Endothelial cell (in vitro differentiated cells): ENCODE data around the gene SMIM41. TPM values are rescaled to one million over a fixed set of nuclear protein-coding genes. Genes with fewer than 3 reads are reported as not detected.

Experiments used
- DNase-seq: peaks from one replicate; pipeline ENCODE4 v3.0.0; 2021; ENCODE audit warnings: low spot score
- H3K27ac Mint-ChIP-seq: one replicate; pipeline ENCODE4 v1.8.0; 2021; ENCODE audit warnings: mixed read lengths, inconsistent platforms; ENCODE audit not compliant: unreplicated experiment
- H3K27me3 Mint-ChIP-seq: one replicate; pipeline ENCODE4 v1.8.0; 2021; ENCODE audit warnings: mild to moderate bottlenecking, moderate library complexity, mixed read lengths, inconsistent platforms; ENCODE audit not compliant: unreplicated experiment
- H3K36me3 Mint-ChIP-seq: one replicate; pipeline ENCODE4 v1.8.0; 2021; ENCODE audit warnings: mild to moderate bottlenecking, low read depth, mixed read lengths, inconsistent platforms; ENCODE audit not compliant: unreplicated experiment
- H3K4me1 Mint-ChIP-seq: one replicate; pipeline ENCODE4 v1.8.0; 2021; ENCODE audit warnings: mild to moderate bottlenecking, mixed read lengths, inconsistent platforms; ENCODE audit not compliant: unreplicated experiment
- H3K4me3 Mint-ChIP-seq: one replicate; pipeline ENCODE4 v1.8.0; 2021; ENCODE audit warnings: mild to moderate bottlenecking, mixed read lengths, inconsistent platforms; ENCODE audit not compliant: unreplicated experiment
- H3K9me3 Mint-ChIP-seq: one replicate; pipeline ENCODE4 v1.8.0; 2021; ENCODE audit warnings: mixed read lengths, inconsistent platforms; ENCODE audit not compliant: unreplicated experiment
- CTCF ChIP-seq: fragments of 200-600 bp; sonication (generic); IDR thresholded peaks from one replicate; pipeline ENCODE4 v1.5.0; 2021; ENCODE audit warnings: antibody characterized with exemption; ENCODE audit not compliant: unreplicated experiment
- total RNA-seq: library from RNA; stranded (reverse); fragmentation: NEBNext Ultra II Directional; extraction: Animal tissue kit (Norgen Biotek cat#: 25700); gene quantifications from one replicate; pipeline ENCODE4 v1.2.1, GENCODE V29; 2021; ENCODE audit not compliant: unreplicated experiment

Gene SMIM41
- total RNA-seq, 1 donor from 2014 or later = not detected

- Mint-ChIP-seq H3K27me3 (no peaks in the 10 kb centered on the region), H3K4me1 (peaks cover 20% of the 10 kb centered on the region), H3K36me3 (no peaks in the 10 kb centered on the region), H3K4me3 (no peak overlapping the region), H3K27ac (peak overlapping the region; percentile 21), H3K9me3 (no peaks in the 10 kb centered on the region)
- DNase-seq = peak; percentile 80
- peak; percentile 98 for TF ChIP-seq CTCF
Observed at GRCh38 chr12:52151837-52152783, 72.6 kb downstream of the SMIM41 start.

GRCh38 chr12:52152905-52153317 lies 73.4 kb downstream of the SMIM41 start:
- no peak overlapping the region for H3K4me3 Mint-ChIP-seq
- TF ChIP-seq CTCF = no peak
- H3K9me3 Mint-ChIP-seq = no peaks in the 10 kb centered on the region

GRCh38 chr12:52155048-52155868 lies 75.8 kb downstream of the SMIM41 start:
- H3K36me3 Mint-ChIP-seq = peaks cover 3% of the 10 kb centered on the region
- no peak for DNase-seq
- peaks cover 13% of the 10 kb centered on the region for H3K4me1 Mint-ChIP-seq
- TF ChIP-seq CTCF = no peak
- peaks cover 4% of the 10 kb centered on the region for H3K27me3 Mint-ChIP-seq
- H3K9me3 Mint-ChIP-seq = no peaks in the 10 kb centered on the region
- no peak overlapping the region for H3K4me3 Mint-ChIP-seq
- H3K27ac Mint-ChIP-seq = no peak overlapping the region

More at GRCh38 chr12:52152905-52153317, 73.4 kb downstream of the SMIM41 start:
- peaks cover 20% of the 10 kb centered on the region for H3K4me1 Mint-ChIP-seq
- no peak overlapping the region for H3K27ac Mint-ChIP-seq
- H3K27me3 Mint-ChIP-seq = no peaks in the 10 kb centered on the region
- no peaks in the 10 kb centered on the region for H3K36me3 Mint-ChIP-seq
- DNase-seq = no peak

- H3K9me3 Mint-ChIP-seq = no peaks in the 10 kb centered on the region
- H3K27ac Mint-ChIP-seq = no peak overlapping the region
- H3K27me3 Mint-ChIP-seq = peaks cover 4% of the 10 kb centered on the region
- peaks cover 3% of the 10 kb centered on the region for H3K36me3 Mint-ChIP-seq
- no peak for TF ChIP-seq CTCF
- H3K4me3 Mint-ChIP-seq = no peak overlapping the region
- DNase-seq = no peak
- peaks cover 10% of the 10 kb centered on the region for H3K4me1 Mint-ChIP-seq
Observed at GRCh38 chr12:52156311-52156710, 76.8 kb downstream of the SMIM41 start.
